Fibroblast of mammary gland (primary cell): ENCODE results near the gene RTN4.
"Not testable (repeated sequence)": the region's sequence is repeated elsewhere in the genome, so short reads cannot be mapped to it uniquely, and the experiment has no call there.

Experiments
- DNase-seq: peaks from one replicate; pipeline ENCODE4 v3.0.0-alpha.2; 2010; ENCODE audit warnings: low read depth
- H3K4me3 ChIP-seq: 2 replicates; pipeline ENCODE4 v1.5.1; 2011; ENCODE audit warnings: low read depth, mild to moderate bottlenecking, low read length, moderate library complexity; ENCODE audit not compliant: control insufficient read depth
- CTCF ChIP-seq: conservative IDR thresholded peaks from 2 replicates; pipeline ENCODE4 v1.5.1; 2011; ENCODE audit warnings: low read depth, low read length, inconsistent platforms; ENCODE audit not compliant: control insufficient read depth, insufficient read depth

RTN4 gene

DNA sequence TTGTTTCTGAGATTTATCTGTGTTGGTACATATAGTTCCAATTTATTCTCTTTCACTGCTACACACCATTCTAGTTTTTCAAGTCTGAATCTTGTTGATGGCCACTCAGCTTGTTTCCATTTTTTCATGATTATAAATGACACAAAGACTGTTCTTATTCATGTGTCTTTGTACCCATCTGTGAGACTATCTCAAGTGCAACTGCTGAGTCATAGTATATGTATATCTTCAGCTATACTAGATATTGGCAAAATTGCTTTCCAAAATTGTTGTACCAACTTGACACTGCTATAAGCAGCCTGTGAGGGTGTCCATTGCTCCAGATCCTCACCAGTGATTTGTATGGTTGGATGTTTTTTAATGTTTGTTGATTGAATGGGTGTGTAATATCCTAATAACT is 37.2 kb upstream of the RTN4 start:
- no peak for TF ChIP-seq CTCF
- no peak for DNase-seq
- no peak overlapping the region for H3K4me3 ChIP-seq

- TF ChIP-seq CTCF: no peak
- DNase-seq: no peak
- no peak overlapping the region for H3K4me3 ChIP-seq
Observed at GRCh38 chr2:55085113-55086040, 35.1 kb upstream of the RTN4 start.

DNA sequence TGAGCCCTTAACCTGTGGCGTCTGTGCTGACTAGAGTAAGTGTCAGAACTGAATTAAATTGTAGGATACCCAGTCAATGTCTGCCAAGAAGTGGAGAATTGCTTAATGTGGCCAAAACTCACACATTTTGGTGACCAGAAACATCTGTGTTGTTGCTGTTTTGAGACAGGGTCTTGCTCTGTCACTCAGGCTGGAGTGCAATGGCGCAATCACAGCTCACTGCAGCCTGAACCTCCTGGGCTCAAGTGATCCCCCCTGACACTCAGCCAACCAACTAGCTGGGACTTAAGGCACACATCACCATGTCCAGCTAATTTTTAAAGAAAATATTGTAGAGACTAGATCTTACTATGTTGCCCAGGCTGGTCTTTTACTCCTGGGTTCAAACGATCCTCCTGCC is 34.4 kb upstream of the RTN4 start:
- no peak for DNase-seq
- no peak for TF ChIP-seq CTCF
- no peak overlapping the region for H3K4me3 ChIP-seq

DNA sequence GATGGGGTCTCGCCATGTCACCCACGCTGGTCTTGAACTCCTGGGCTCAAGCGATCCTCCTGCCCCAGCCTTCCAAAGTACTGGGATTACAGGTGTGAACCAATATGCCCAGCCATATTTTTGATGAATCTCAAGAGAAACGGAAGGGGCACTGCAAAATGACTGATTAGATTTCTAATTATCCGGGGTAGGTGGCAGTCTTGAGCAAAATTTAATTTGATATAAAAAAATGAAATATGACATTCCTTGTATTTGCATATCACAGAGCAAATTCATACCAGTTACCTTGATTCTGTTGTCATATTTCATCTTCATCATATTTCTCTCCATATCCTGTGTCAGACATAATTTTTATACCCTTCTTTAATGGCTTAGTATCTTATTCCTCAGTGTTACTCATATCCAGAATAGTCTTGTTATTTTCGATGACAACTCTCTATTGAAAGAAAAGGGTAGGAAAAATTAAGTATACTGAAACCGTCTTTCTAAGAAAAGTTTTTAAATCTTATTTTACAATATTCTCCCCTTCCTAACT is 30.0 kb upstream of the RTN4 start:
- H3K4me3 ChIP-seq: no peak overlapping the region
- no peak for DNase-seq
- no peak for TF ChIP-seq CTCF

- DNase-seq: no peak
- no peak overlapping the region for H3K4me3 ChIP-seq
- no peak for TF ChIP-seq CTCF
Observed at GRCh38 chr2:55078956-55079355, 28.7 kb upstream of the RTN4 start.

DNA sequence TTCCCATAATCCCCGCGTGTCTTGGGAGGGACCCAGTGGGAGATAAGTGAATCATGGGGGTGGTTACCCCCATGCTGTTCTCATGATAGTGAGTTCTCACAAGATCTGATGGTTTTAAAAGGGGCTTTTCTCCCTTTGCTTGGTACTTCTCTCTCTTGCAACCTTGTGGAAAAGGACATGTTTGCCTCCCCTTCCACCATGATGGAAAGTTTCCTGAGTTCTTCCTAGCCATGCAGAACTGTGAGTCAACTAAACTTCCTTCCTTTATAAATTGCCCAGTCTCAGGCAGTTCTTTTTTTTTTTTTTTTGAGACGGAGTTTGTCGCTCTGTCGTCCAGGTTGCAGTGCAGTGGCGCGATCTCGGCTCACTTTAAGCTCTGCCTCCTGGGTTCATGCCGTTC is 26.5 kb upstream of the RTN4 start:
- TF ChIP-seq CTCF: no peak
- no peak for DNase-seq
- no peak overlapping the region for H3K4me3 ChIP-seq

GRCh38 chr2:55076019-55076418 is 25.8 kb upstream of the RTN4 start:
- not testable (repeated sequence) for DNase-seq, H3K4me3 ChIP-seq
